ENCODE data around the gene CSNK1G1. TPM values are rescaled to one million over a fixed set of nuclear protein-coding genes. Genes with fewer than 3 reads are reported as not detected.
"Not testable (repeated sequence)": the region's sequence is repeated elsewhere in the genome, so short reads cannot be mapped to it uniquely, and the experiment has no call there.

The CSNK1G1 gene
- total RNA-seq, 1 donor: 34.0 TPM

DNA sequence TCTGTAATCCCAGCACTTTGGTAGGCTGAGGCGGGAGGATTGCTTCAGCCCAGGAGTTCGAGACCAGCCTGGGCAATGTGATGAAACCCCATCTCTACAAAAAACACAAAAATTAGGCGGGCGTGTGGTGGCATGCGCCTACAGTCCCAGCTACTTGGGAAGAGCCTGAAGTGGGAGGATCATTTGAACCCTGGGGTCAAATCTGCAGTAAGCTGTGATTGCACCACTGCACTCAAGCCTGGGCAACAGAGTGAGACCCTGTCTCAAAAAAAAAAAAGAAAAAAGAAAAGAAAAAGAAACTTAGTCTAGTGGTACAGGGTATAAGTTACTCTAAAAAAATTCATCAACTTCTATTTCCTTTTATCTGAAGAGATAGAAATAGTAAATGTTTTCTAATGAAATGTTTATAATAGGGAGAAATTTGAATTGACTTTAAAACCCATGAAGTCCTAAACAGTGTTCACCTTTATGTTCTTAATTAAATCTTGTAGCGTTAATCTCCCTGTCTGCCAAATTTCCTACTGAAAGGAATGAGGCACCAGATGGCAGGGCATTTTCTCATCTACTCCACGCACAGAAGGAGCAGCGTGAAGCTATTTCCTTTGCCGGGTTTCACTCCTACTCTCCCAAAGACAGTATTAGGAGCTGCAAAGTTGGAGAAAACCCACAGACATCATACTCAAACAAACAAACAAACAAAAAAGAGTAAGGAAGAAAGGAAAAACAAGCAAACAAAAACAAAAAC lies 23.4 kb upstream of the CSNK1G1 start:
- Histone ChIP-seq H3K36me3 (ENCODE audit: insufficient read depth, low read length) (no peaks in the 10 kb centered on the region), H4K20me1 (ENCODE audit: insufficient read depth, low read length) (no peaks in the 10 kb centered on the region), H3K4me3 (ENCODE audit: insufficient read depth, low read length) (no peak overlapping the region), H3K4me2 (ENCODE audit: insufficient read depth, low read length) (peak overlapping the region; percentile 87), H3K9me3 (ENCODE audit: low read depth, low read length) (no peaks in the 10 kb centered on the region), H3K4me1 (ENCODE audit: insufficient read depth, low read length) (peaks cover 21% of the 10 kb centered on the region), H2AFZ (ENCODE audit: low read length) (peak overlapping the region; percentile 61), H3K79me2 (ENCODE audit: insufficient read depth, low read length) (peaks cover 14% of the 10 kb centered on the region), H3K27me3 (ENCODE audit: insufficient read depth, low read length) (no peaks in the 10 kb centered on the region), H3K27ac (ENCODE audit: low read depth, low read length) (peak overlapping the region; percentile 52)
- DNase-seq (ENCODE audit: insufficient read length, low spot score, missing footprints): peak; percentile 50
- TF ChIP-seq CTCF (IDR thresholded peaks at IDR 0.05; ENCODE audit: extremely low read depth, low read depth, low read length): no peak

DNA sequence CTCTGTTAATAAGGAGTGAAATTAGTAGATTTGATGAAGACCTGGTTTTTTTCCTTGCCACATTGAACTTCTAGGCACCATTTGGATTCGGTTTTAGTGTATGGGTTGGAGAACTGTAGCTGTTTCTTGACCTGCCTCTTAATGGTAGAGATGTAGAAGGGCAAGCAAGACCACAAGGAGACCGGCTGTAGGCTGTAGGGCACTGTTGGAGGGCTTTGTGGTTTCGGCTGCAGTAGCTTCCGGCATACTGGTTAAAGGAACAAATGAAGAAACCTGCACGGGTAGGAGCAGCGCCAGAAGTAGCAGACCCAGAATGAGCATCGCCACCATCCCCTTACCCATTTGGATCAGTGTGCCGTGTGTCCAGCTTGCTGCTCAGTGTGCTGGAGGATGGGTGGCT lies 17.4 kb upstream of the CSNK1G1 start:
- Histone ChIP-seq H3K27ac (ENCODE audit: low read depth, low read length) (no peak overlapping the region), H2AFZ (ENCODE audit: low read length) (peak overlapping the region; percentile 56), H3K4me3 (ENCODE audit: insufficient read depth, low read length) (no peak overlapping the region), H3K4me1 (ENCODE audit: insufficient read depth, low read length) (peaks cover 3% of the 10 kb centered on the region), H3K27me3 (ENCODE audit: insufficient read depth, low read length) (no peaks in the 10 kb centered on the region), H3K4me2 (ENCODE audit: insufficient read depth, low read length) (no peak overlapping the region), H3K9me3 (ENCODE audit: low read depth, low read length) (no peaks in the 10 kb centered on the region), H3K79me2 (ENCODE audit: insufficient read depth, low read length) (peaks cover 3% of the 10 kb centered on the region), H3K36me3 (ENCODE audit: insufficient read depth, low read length) (no peaks in the 10 kb centered on the region), H4K20me1 (ENCODE audit: insufficient read depth, low read length) (no peaks in the 10 kb centered on the region)
- TF ChIP-seq CTCF (IDR thresholded peaks at IDR 0.05; ENCODE audit: extremely low read depth, low read depth, low read length): no peak
- no peak for DNase-seq (ENCODE audit: insufficient read length, low spot score, missing footprints)

GRCh38 chr15:64371383-64371782 lies 15.4 kb upstream of the CSNK1G1 start:
- not testable (repeated sequence) for H3K4me3 ChIP-seq (ENCODE audit: insufficient read depth, low read length); H2AFZ ChIP-seq (ENCODE audit: low read length); DNase-seq (ENCODE audit: insufficient read length, low spot score, missing footprints); H3K36me3 ChIP-seq (ENCODE audit: insufficient read depth, low read length); H3K27me3 ChIP-seq (ENCODE audit: insufficient read depth, low read length); H3K4me1 ChIP-seq (ENCODE audit: insufficient read depth, low read length); H3K9me3 ChIP-seq (ENCODE audit: low read depth, low read length); H3K79me2 ChIP-seq (ENCODE audit: insufficient read depth, low read length); H3K27ac ChIP-seq (ENCODE audit: low read depth, low read length); H3K4me2 ChIP-seq (ENCODE audit: insufficient read depth, low read length); H4K20me1 ChIP-seq (ENCODE audit: insufficient read depth, low read length)

- Histone ChIP-seq H3K4me3 (ENCODE audit: insufficient read depth, low read length) (no peak overlapping the region), H3K36me3 (ENCODE audit: insufficient read depth, low read length) (no peaks in the 10 kb centered on the region), H2AFZ (ENCODE audit: low read length) (peak overlapping the region; percentile 56), H3K27ac (ENCODE audit: low read depth, low read length) (no peak overlapping the region), H3K27me3 (ENCODE audit: insufficient read depth, low read length) (no peaks in the 10 kb centered on the region), H3K79me2 (ENCODE audit: insufficient read depth, low read length) (peaks cover 3% of the 10 kb centered on the region), H3K9me3 (ENCODE audit: low read depth, low read length) (no peaks in the 10 kb centered on the region), H3K4me1 (ENCODE audit: insufficient read depth, low read length) (no peaks in the 10 kb centered on the region), H3K4me2 (ENCODE audit: insufficient read depth, low read length) (no peak overlapping the region), H4K20me1 (ENCODE audit: insufficient read depth, low read length) (no peaks in the 10 kb centered on the region)
- DNase-seq (ENCODE audit: insufficient read length, low spot score, missing footprints): no peak
- no peak for TF ChIP-seq CTCF (IDR thresholded peaks at IDR 0.05; ENCODE audit: extremely low read depth, low read depth, low read length)
Measured at GRCh38 chr15:64369078-64369607, 13.2 kb upstream of the CSNK1G1 start.

Measured in osteoblast (primary cell).